HepG2 (cell line): Measurements from ENCODE around the gene FASTK. TPM values are rescaled to one million over a fixed set of nuclear protein-coding genes. Genes with fewer than 3 reads are reported as not detected.

ENCODE experiments used
- HOXD1 ChIP-seq: sonication (generic); formaldehyde crosslinking; IDR thresholded peaks from 2 replicates; pipeline ENCODE4 v1.5.0; 2020; ENCODE audit warnings: missing genetic modification reagents
- PCBP2 ChIP-seq: fragments of 200-400 bp; formaldehyde crosslinking; optimal IDR thresholded peaks from 2 replicates; pipeline ENCODE3; 2018; ENCODE audit warnings: low read length, low read depth; ENCODE audit not compliant: poor library complexity, severe bottlenecking
- ZNF232 ChIP-seq: sonication (generic); formaldehyde crosslinking; IDR thresholded peaks from 2 replicates; pipeline ENCODE4 v1.4.0; 2020; ENCODE audit warnings: missing genetic modification reagents, borderline replicate concordance
- ZNF747 ChIP-seq: sonication (generic); formaldehyde crosslinking; IDR thresholded peaks from 2 replicates; pipeline ENCODE4 v1.8.1; 2023; ENCODE audit warnings: missing genetic modification reagents, mild to moderate bottlenecking, borderline replicate concordance
- polyA plus RNA-seq, 8 experiments: library from polyadenylated mRNA; depleted of rRNA in 3 of 8; stranded (reverse) in 7 of 8; unstranded in 1 of 8; fragments of >200 nt; fragmentation: Illumina TruSeq in 4 of 8; extraction: Trizol in 4 of 8; gene quantifications; 2 replicates each; pipeline versions ENCODE4 v1.2.1 to v1.2.3, GENCODE V29; 2011 to 2016; ENCODE audit warnings: low read depth in 4 of 8, missing spikeins in 1 of 8, mixed read lengths in 1 of 8; ENCODE audit not compliant: insufficient read depth in 1 of 8
- total RNA-seq, 5 experiments: library from RNA; depleted of rRNA; stranded (reverse); fragments of >200 nt; fragmentation: Illumina TruSeq; extraction: Trizol; gene quantifications; 2 replicates each; pipeline ENCODE4 v1.2.3, GENCODE V29; 2016; ENCODE audit warnings: low read depth in 1 of 5
- TF ChIP-seq, protein P1 (sequence below): sonication (generic); formaldehyde crosslinking; IDR thresholded peaks from 2 replicates; pipeline ENCODE4 v1.4.0; 2020; ENCODE audit warnings: missing genetic modification reagents, borderline replicate concordance
- TF ChIP-seq, protein P2 (sequence below): sonication (generic); formaldehyde crosslinking; conservative IDR thresholded peaks from 2 replicates; pipeline ENCODE4 v1.8.1; 2023; ENCODE audit warnings: missing genetic modification reagents
- TF ChIP-seq, protein P3 (sequence below): sonication (generic); formaldehyde crosslinking; IDR thresholded peaks from 2 replicates; pipeline ENCODE4 v1.4.0; 2020; ENCODE audit warnings: missing genetic modification reagents, borderline replicate concordance

The FASTK gene
- total and polyA plus RNA-seq, 2 of the 13 experiments (the other 11 are each of a cell fraction or from before 2014, with no cell fraction given), result 52.9 to 55.7 TPM

DNA sequence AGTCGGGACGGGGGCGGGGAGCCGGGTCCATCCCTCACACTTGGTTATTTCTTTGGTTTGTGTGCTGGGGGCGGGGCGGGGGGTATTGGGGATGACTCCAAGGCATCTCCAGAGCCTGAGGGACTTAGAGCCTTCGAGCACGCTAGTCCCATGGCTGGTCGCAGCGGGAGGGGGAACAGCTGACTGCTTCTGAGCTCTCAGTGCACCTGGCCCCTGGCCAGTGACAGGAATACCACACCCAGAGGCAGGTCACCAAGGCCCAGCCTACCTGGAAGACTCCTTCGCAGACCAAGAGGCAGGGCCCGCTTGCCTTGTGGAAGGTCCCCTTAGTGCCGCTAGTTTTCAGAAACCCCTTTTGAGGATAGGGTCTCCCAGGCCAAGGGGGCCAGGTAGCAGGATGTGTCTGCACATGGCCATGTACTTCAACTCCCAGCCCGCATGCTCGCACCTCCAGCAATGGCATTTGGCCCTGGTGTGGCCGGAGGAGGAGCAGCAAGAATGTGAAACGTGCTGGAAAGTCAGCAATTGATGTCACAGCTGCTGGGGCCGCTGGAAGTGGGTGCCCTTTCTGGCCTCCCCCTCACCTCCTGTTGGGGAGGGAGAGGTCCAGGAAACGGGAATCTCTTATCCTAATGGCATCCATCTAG, 46.0 kb upstream of the FASTK start (continued):
- TF ChIP-seq ZNF232 (CRISPR knock-in tag) (no peak), HOXD1 (CRISPR knock-in tag) (no peak), PCBP2 (no peak), ZNF747 (CRISPR knock-in tag) (no peak)
- TF ChIP-seq, protein P1, sequence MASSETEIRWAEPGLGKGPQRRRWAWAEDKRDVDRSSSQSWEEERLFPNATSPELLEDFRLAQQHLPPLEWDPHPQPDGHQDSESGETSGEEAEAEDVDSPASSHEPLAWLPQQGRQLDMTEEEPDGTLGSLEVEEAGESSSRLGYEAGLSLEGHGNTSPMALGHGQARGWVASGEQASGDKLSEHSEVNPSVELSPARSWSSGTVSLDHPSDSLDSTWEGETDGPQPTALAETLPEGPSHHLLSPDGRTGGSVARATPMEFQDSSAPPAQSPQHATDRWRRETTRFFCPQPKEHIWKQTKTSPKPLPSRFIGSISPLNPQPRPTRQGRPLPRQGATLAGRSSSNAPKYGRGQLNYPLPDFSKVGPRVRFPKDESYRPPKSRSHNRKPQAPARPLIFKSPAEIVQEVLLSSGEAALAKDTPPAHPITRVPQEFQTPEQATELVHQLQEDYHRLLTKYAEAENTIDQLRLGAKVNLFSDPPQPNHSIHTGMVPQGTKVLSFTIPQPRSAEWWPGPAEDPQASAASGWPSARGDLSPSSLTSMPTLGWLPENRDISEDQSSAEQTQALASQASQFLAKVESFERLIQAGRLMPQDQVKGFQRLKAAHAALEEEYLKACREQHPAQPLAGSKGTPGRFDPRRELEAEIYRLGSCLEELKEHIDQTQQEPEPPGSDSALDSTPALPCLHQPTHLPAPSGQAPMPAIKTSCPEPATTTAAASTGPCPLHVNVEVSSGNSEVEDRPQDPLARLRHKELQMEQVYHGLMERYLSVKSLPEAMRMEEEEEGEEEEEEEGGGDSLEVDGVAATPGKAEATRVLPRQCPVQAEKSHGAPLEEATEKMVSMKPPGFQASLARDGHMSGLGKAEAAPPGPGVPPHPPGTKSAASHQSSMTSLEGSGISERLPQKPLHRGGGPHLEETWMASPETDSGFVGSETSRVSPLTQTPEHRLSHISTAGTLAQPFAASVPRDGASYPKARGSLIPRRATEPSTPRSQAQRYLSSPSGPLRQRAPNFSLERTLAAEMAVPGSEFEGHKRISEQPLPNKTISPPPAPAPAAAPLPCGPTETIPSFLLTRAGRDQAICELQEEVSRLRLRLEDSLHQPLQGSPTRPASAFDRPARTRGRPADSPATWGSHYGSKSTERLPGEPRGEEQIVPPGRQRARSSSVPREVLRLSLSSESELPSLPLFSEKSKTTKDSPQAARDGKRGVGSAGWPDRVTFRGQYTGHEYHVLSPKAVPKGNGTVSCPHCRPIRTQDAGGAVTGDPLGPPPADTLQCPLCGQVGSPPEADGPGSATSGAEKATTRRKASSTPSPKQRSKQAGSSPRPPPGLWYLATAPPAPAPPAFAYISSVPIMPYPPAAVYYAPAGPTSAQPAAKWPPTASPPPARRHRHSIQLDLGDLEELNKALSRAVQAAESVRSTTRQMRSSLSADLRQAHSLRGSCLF, result no peak
- TF ChIP-seq, protein P2, sequence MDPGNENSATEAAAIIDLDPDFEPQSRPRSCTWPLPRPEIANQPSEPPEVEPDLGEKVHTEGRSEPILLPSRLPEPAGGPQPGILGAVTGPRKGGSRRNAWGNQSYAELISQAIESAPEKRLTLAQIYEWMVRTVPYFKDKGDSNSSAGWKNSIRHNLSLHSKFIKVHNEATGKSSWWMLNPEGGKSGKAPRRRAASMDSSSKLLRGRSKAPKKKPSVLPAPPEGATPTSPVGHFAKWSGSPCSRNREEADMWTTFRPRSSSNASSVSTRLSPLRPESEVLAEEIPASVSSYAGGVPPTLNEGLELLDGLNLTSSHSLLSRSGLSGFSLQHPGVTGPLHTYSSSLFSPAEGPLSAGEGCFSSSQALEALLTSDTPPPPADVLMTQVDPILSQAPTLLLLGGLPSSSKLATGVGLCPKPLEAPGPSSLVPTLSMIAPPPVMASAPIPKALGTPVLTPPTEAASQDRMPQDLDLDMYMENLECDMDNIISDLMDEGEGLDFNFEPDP, result no peak
- TF ChIP-seq, protein P3, sequence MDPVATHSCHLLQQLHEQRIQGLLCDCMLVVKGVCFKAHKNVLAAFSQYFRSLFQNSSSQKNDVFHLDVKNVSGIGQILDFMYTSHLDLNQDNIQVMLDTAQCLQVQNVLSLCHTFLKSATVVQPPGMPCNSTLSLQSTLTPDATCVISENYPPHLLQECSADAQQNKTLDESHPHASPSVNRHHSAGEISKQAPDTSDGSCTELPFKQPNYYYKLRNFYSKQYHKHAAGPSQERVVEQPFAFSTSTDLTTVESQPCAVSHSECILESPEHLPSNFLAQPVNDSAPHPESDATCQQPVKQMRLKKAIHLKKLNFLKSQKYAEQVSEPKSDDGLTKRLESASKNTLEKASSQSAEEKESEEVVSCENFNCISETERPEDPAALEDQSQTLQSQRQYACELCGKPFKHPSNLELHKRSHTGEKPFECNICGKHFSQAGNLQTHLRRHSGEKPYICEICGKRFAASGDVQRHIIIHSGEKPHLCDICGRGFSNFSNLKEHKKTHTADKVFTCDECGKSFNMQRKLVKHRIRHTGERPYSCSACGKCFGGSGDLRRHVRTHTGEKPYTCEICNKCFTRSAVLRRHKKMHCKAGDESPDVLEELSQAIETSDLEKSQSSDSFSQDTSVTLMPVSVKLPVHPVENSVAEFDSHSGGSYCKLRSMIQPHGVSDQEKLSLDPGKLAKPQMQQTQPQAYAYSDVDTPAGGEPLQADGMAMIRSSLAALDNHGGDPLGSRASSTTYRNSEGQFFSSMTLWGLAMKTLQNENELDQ (CRISPR knock-in tag), result no peak
